HepG2 (cell line): ENCODE measurements around the gene TOM1L2. TPM values are rescaled to one million over a fixed set of nuclear protein-coding genes. Genes with fewer than 3 reads are reported as not detected.

Experiments
- ATF6 ChIP-seq: sonication (generic); formaldehyde crosslinking; conservative IDR thresholded peaks from 2 replicates; pipeline ENCODE4 v1.4.0; 2020; ENCODE audit warnings: missing genetic modification reagents
- CENPBD1 ChIP-seq: sonication (generic); formaldehyde crosslinking; IDR thresholded peaks from 2 replicates; pipeline ENCODE4 v1.8.0; 2022; ENCODE audit warnings: missing genetic modification reagents, low read depth, mild to moderate bottlenecking, borderline replicate concordance
- FOXC1 ChIP-seq: sonication (generic); formaldehyde crosslinking; IDR thresholded peaks from 2 replicates; pipeline ENCODE4 v1.8.0; 2022; ENCODE audit warnings: mild to moderate bottlenecking, missing genetic modification reagents, borderline replicate concordance
- HBP1 ChIP-seq: IDR thresholded peaks from 2 replicates; pipeline ENCODE4 v1.6.1; 2016; ENCODE audit warnings: low read depth, control low read depth
- KDM4B ChIP-seq: sonication (generic); formaldehyde crosslinking; IDR thresholded peaks from 2 replicates; pipeline ENCODE4 v1.4.0; 2020; ENCODE audit warnings: missing genetic modification reagents
- MIXL1 ChIP-seq: IDR thresholded peaks from 2 replicates; pipeline ENCODE4 v1.6.1; 2016
- MTF1 ChIP-seq: sonication (generic); formaldehyde crosslinking; IDR thresholded peaks from 2 replicates; pipeline ENCODE4 v1.5.0; 2020; ENCODE audit warnings: missing genetic modification reagents
- NFIB ChIP-seq: sonication (generic); formaldehyde crosslinking; IDR thresholded peaks from 2 replicates; pipeline ENCODE4 v1.9.0; 2021; ENCODE audit warnings: missing genetic modification reagents, mild to moderate bottlenecking, borderline replicate concordance
- NR3C1 ChIP-seq: sonication (generic); formaldehyde crosslinking; IDR thresholded peaks from 2 replicates; pipeline ENCODE4 v1.4.0; 2020; ENCODE audit warnings: missing genetic modification reagents
- NRL ChIP-seq: sonication (generic); formaldehyde crosslinking; IDR thresholded peaks from 2 replicates; pipeline ENCODE4 v1.5.0; 2020; ENCODE audit warnings: missing genetic modification reagents, mild to moderate bottlenecking, moderate library complexity, borderline replicate concordance
- PAX8 ChIP-seq: sonication (generic); formaldehyde crosslinking; IDR thresholded peaks from 2 replicates; pipeline ENCODE4 v1.8.0; 2022; ENCODE audit warnings: mild to moderate bottlenecking, missing genetic modification reagents, borderline replicate concordance
- POLR2AphosphoS2 ChIP-seq: IDR thresholded peaks from 2 replicates; pipeline ENCODE4 v1.6.1; 2011; ENCODE audit warnings: low read depth, low read length, improper control_type of control experiment
- ZBTB20 ChIP-seq: sonication (generic); formaldehyde crosslinking; IDR thresholded peaks from 2 replicates; pipeline ENCODE4 v1.8.1; 2023; ENCODE audit warnings: missing genetic modification reagents, low read depth, mild to moderate bottlenecking, borderline replicate concordance
- ZFP36 ChIP-seq: fragments of 150-350 bp; IDR thresholded peaks from 2 replicates; pipeline ENCODE4 v1.6.1; 2018; ENCODE audit warnings: borderline replicate concordance, low read length, low read depth; ENCODE audit not compliant: partially characterized antibody
- ZFP37 ChIP-seq: sonication (generic); formaldehyde crosslinking; IDR thresholded peaks from 2 replicates; pipeline ENCODE4 v1.4.0; 2020; ENCODE audit warnings: missing genetic modification reagents, borderline replicate concordance
- ZFY ChIP-seq: sonication (generic); formaldehyde crosslinking; IDR thresholded peaks from 2 replicates; pipeline ENCODE4 v1.4.0; 2020; ENCODE audit warnings: missing genetic modification reagents
- ZNF136 ChIP-seq: sonication (generic); formaldehyde crosslinking; IDR thresholded peaks from 2 replicates; pipeline ENCODE4 v1.8.1; 2022; ENCODE audit warnings: low read depth, mild to moderate bottlenecking, moderate library complexity, missing genetic modification reagents
- ZNF17 ChIP-seq: sonication (generic); formaldehyde crosslinking; IDR thresholded peaks from 2 replicates; pipeline ENCODE4 v1.5.0; 2020; ENCODE audit warnings: mild to moderate bottlenecking, missing genetic modification reagents
- ZNF253 ChIP-seq: sonication (generic); formaldehyde crosslinking; IDR thresholded peaks from 2 replicates; pipeline ENCODE4 v1.8.0; 2022; ENCODE audit warnings: mild to moderate bottlenecking, missing genetic modification reagents, borderline replicate concordance
- ZNF275 ChIP-seq: sonication (generic); formaldehyde crosslinking; IDR thresholded peaks from 2 replicates; pipeline ENCODE4 v1.8.0; 2022; ENCODE audit warnings: missing genetic modification reagents, mild to moderate bottlenecking, inconsistent platforms, borderline replicate concordance
- ZNF292 ChIP-seq: sonication (generic); formaldehyde crosslinking; IDR thresholded peaks from 2 replicates; pipeline ENCODE4 v1.8.1; 2022; ENCODE audit warnings: mild to moderate bottlenecking, low read depth, missing genetic modification reagents, borderline replicate concordance
- ZNF432 ChIP-seq: sonication (generic); formaldehyde crosslinking; IDR thresholded peaks from 2 replicates; pipeline ENCODE4 v1.5.0; 2020; ENCODE audit warnings: missing genetic modification reagents, mild to moderate bottlenecking, borderline replicate concordance
- ZNF720 ChIP-seq: sonication (generic); formaldehyde crosslinking; IDR thresholded peaks from 2 replicates; pipeline ENCODE4 v1.4.0; 2020; ENCODE audit warnings: missing genetic modification reagents
- ZSCAN5A ChIP-seq: sonication (generic); formaldehyde crosslinking; IDR thresholded peaks from 2 replicates; pipeline ENCODE4 v1.8.0; 2022; ENCODE audit warnings: mild to moderate bottlenecking, missing genetic modification reagents, borderline replicate concordance
- polyA plus RNA-seq, 8 experiments: library from polyadenylated mRNA; depleted of rRNA in 3 of 8; stranded (reverse) in 7 of 8; unstranded in 1 of 8; fragments of >200 nt; fragmentation: Illumina TruSeq in 4 of 8; extraction: Trizol in 4 of 8; gene quantifications; 2 replicates each; pipeline versions ENCODE4 v1.2.1 to v1.2.3, GENCODE V29; 2011 to 2016; ENCODE audit warnings: low read depth in 4 of 8, missing spikeins in 1 of 8, mixed read lengths in 1 of 8; ENCODE audit not compliant: insufficient read depth in 1 of 8
- total RNA-seq, 5 experiments: library from RNA; depleted of rRNA; stranded (reverse); fragments of >200 nt; fragmentation: Illumina TruSeq; extraction: Trizol; gene quantifications; 2 replicates each; pipeline ENCODE4 v1.2.3, GENCODE V29; 2016; ENCODE audit warnings: low read depth in 1 of 5

The TOM1L2 gene
- total and polyA plus RNA-seq, 2 of the 13 experiments (the other 11 are each of a cell fraction or from before 2014, with no cell fraction given), result 4.7 to 7.4 TPM

GRCh38 chr17:17824119-17824782, 147.9 kb downstream of the TOM1L2 start (continued):
- TF ChIP-seq KDM4B (CRISPR knock-in tag) (no peak), ZFP36 (no peak), CENPBD1 (no peak), ZNF253 (CRISPR knock-in tag) (no peak), ZSCAN5A (CRISPR knock-in tag) (no peak), HBP1 (CRISPR knock-in tag) (no peak), ZNF136 (CRISPR knock-in tag) (no peak), NR3C1 (no peak), ATF6 (CRISPR knock-in tag) (no peak), PAX8 (CRISPR knock-in tag) (no peak), ZFY (CRISPR knock-in tag) (no peak), ZNF17 (CRISPR knock-in tag) (no peak), ZNF292 (CRISPR knock-in tag) (0 out of 2 replicates have a peak, but pooled peaks have one; percentile 6), FOXC1 (CRISPR knock-in tag) (peak; percentile 58; the same call in 1 of the 2 replicates), NFIB (CRISPR knock-in tag) (no peak), NRL (CRISPR knock-in tag) (no peak), POLR2AphosphoS2 (no peak), MIXL1 (CRISPR knock-in tag) (peak; percentile 41; the same call in 1 of the 2 replicates), ZFP37 (no peak), ZBTB20 (CRISPR knock-in tag) (peak; percentile 14; the same call in 1 of the 2 replicates), MTF1 (no peak), ZNF720 (CRISPR knock-in tag) (no peak), ZNF275 (no peak), ZNF432 (CRISPR knock-in tag) (no peak)
